HG03196 (cell line): ENCODE data around the gene LAMTOR3.

ENCODE experiments used
- ATAC-seq: cut with Tn5 transposase; IDR thresholded peaks from one replicate; pipeline ENCODE4 v1.9.1; 2021; ENCODE audit not compliant: unreplicated experiment

The LAMTOR3 gene

DNA sequence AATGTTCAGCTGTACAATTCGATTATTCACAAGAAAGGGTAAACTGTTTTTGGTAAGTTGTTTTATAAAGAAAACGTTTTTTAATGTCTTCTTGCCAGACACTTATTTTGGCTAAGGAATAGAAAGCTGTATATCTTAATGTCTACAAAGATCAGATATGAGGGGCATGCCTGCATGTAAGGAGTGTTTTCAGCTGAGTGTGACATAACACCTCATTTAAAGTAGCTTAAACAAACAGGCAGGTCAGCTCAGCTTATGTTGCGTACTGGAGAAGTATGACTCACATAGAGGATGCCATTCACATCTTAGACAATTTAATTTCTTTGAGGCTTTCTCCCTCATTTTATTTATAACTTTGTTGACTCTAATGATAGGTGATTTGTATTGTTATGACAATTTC, 30.4 kb downstream of the LAMTOR3 start:
- no peak for ATAC-seq

DNA sequence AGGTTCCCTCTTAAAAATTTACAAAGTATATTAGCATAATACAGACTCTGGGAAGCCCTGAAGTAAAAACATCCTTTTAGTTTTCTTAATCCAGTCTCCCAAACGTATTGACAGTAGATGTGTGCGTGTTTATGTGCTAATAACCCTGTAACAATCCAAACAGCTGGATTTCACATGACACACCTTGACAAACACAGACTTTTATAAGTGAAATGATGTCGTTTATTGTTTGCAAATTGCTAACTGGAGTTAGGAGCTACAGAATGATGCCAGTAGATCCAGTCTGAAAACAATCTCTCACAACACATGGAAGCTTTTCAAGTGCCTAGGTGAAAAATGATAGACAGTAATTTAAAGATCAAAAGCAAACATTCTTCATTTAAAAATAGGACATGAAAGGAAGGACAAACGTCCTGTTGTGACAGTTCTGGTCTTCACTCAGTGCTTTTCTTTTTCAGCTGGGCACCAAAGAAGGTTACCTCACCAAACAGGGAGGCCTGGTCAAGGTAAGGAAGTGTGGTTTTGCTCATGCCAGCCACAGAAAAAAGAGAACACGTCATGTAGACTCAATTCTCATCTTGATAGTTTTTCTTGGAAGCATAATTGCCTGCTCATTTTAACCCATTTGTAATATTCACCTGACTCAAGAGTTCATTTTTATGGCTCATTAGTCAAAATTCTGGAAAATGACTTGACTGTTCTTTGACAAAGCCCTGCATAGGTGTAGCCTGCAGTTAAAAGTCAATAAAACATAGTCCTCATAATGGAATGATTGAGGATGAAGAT, 32.9 kb downstream of the LAMTOR3 start:
- no peak for ATAC-seq

GRCh38 chr4:99860521-99860920, 33.7 kb downstream of the LAMTOR3 start:
- no peak for ATAC-seq

- peak; percentile 57 for ATAC-seq
Observed at GRCh38 chr4:99859618-99860017, 34.6 kb downstream of the LAMTOR3 start.

DNA sequence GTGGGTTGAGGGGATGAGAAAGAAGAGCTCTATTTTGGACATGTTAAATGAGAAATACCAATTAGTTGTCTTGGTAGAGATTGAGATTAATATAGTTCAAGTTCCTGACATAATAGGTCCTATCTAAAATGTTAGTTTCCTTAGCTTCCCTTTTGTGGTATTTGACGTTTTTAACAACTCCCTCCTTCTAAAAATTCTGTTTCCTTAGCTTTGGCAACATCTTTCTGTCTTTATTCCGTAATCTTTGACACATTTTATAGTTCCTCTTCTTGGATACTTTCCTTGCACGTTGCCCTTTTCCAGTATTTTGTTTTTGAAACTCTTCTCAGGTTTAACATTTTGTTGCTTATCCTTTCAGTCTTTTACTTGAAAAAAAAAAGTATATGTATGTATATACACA, 36.9 kb downstream of the LAMTOR3 start:
- no peak for ATAC-seq

GRCh38 chr4:99856166-99856565, 38.1 kb downstream of the LAMTOR3 start:
- ATAC-seq = no peak

- ATAC-seq = peak; percentile 38
Observed at GRCh38 chr4:99855678-99856077, 38.5 kb downstream of the LAMTOR3 start.

- no peak for ATAC-seq
Observed at GRCh38 chr4:99853999-99854398, 40.2 kb downstream of the LAMTOR3 start.

- no peak for ATAC-seq
Observed at GRCh38 chr4:99853190-99853589, 41.0 kb downstream of the LAMTOR3 start.

- ATAC-seq = no peak
Observed at GRCh38 chr4:99852199-99852749, 42.0 kb downstream of the LAMTOR3 start.

DNA sequence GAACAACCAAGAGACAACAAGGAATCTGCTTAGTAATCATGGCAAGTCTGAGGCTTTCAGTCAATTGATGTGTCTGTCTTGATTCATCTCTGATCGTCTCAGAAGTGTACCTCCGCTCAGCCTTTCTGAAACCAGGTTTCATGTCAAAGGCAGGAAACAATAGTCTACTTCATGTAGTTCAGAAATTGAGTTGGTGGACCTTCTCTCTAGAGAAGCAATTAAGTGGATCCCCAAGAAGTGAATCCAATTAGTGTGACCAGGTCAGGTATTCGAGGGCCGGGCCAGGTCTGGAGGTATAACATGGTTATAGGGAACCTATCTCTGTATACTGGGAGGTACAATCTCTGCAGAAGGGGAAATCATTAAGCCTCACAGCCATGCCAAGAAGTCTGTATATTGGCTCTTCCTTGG, 45.6 kb downstream of the LAMTOR3 start:
- ATAC-seq = peak; percentile 46

GRCh38 chr4:99847362-99847976, 46.8 kb downstream of the LAMTOR3 start:
- ATAC-seq = peak; percentile 63

- no peak for ATAC-seq
Observed at GRCh38 chr4:99846891-99847290, 47.3 kb downstream of the LAMTOR3 start.

DNA sequence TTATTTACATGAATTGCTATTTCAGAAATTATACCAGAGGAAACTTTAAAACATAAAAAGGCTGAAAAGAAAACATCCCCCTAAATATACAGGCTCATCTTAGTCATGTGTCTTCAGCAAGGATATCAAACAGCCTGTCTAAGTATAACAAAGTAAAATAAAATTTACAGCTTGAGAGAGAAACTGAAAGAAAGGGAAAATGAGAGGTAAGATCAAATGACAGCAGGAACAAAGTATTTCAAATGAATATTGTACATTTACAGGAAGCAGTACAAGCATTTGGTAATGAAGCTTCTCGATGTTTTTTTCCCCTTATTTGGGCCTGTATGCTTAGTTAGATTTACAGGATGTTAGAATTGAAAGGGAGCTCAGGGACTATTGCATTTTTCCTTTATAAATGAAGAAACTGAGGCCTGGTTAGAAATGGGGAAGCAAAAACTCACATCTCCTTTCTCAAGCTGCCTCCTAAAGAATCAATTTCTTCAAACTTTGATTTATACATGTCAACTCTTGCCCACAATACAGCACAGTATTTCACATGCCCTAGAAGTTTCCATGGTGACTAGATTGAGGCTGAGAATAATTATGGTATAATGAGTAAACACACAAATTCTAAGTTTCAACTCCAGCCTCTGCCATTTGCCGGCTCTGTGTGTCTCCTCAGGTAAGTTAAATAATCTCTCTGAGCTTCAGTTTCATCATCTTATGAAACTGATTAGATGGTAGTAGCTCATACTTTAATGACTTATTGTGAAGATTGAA, 48.3 kb downstream of the LAMTOR3 start:
- ATAC-seq = no peak

DNA sequence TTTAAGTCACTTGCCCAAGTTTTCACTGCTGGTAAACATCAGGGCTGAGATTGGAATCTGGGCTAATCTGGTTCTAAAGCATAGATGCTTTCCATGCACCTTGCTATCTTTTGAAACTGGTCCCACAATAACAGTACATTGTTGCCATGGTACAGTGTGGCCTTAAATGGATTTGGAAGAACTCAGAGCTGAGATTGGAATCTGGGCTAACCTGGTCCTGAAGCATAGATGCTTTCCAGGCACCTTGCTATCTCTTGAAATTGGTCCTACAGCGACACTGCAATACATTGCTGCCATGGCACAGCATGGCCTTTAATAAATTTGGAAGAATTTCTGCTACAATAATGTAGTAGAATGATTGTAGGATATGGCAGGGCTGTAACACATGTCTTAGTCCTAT, 49.0 kb downstream of the LAMTOR3 start:
- ATAC-seq = no peak

- ATAC-seq = no peak
Observed at GRCh38 chr4:99844048-99844447, 50.2 kb downstream of the LAMTOR3 start.

DNA sequence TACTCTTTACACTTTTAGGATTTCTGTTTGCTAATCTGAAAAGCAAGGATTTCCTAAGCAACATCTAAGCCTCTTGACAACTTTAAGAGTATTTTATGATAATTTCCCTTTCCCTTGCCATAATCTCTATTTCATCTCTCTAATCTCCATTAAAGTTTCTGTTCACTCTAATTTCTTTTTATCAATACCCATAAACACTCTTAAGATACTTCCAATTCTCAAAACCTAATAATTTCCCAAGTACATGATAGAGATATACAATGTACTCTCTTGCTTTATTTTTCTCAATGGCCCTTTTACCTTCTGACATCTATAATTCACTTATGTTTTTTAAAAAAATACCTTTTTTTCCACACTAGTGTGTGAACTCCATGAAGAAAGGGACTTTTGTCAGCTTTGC, 50.8 kb downstream of the LAMTOR3 start:
- no peak for ATAC-seq

DNA sequence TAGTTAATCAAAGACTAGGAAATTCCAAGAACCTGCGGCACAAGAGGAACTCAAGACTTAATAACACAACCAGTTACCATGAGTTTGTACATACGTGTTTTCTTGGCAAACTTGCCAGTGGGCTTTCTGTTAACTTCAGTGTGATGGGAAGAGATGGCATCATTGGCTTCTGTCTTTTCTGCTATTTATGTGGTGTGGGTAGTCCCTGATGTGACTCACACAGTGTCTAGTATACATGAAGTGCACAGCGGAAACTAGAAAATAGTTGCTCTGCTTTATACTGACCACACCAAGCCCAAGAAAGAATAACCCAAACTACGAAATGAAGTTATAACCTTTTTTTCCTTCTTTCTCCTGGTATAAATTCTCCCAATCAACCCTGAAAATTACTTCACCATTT, 53.1 kb downstream of the LAMTOR3 start:
- no peak for ATAC-seq

DNA sequence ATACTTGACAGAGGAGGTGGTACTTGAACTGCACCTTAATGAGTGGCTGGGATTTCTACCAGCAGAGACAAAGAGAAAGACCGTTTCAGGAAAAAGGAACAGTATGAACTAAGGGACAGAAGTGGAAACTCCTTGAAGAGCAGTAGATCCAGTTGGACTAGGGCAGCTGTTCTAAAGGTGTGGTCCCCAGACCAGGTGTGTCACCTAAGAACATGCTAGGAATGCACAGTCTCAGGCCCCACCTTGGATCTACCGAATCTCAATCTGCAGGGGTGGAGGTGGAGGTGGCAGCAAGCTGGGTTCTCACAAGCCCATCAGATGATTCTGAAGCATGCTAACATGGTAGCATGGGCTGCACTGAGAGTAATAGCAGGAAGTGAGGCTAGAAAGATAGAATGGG, 55.3 kb downstream of the LAMTOR3 start:
- no peak for ATAC-seq

- ATAC-seq = no peak
Observed at GRCh38 chr4:99835942-99836341, 58.3 kb downstream of the LAMTOR3 start.

- no peak for ATAC-seq
Observed at GRCh38 chr4:99834569-99834968, 59.7 kb downstream of the LAMTOR3 start.

GRCh38 chr4:99833756-99834155, 60.5 kb downstream of the LAMTOR3 start:
- no peak for ATAC-seq
